ENCODE data around the gene CHID1.

DNA sequence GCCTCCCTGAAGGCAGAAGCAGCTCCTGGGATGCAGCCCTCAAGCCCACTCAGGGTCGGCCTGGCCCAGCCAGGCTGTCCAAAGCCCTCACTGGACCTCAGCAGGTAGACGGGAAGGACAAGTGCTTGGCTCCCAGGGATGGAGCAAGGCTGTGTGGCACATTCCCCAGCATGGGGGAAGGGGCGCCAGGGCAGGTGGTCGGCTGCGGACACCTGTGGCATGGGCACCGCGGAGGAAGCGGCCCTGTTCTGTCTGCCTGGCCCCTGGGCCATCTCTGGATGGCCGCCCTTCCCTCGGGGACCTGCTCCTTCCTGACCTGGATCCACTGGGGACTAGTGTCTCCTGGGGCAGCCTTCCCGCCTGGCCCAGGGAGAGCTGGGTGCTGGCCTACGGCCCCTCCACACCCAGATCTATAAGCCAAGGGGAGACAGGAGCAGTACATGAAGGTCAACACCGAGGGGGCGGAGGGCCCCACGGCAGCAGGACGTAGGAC, 26.0 kb downstream of the CHID1 start:
- TF ChIP-seq, protein P1, sequence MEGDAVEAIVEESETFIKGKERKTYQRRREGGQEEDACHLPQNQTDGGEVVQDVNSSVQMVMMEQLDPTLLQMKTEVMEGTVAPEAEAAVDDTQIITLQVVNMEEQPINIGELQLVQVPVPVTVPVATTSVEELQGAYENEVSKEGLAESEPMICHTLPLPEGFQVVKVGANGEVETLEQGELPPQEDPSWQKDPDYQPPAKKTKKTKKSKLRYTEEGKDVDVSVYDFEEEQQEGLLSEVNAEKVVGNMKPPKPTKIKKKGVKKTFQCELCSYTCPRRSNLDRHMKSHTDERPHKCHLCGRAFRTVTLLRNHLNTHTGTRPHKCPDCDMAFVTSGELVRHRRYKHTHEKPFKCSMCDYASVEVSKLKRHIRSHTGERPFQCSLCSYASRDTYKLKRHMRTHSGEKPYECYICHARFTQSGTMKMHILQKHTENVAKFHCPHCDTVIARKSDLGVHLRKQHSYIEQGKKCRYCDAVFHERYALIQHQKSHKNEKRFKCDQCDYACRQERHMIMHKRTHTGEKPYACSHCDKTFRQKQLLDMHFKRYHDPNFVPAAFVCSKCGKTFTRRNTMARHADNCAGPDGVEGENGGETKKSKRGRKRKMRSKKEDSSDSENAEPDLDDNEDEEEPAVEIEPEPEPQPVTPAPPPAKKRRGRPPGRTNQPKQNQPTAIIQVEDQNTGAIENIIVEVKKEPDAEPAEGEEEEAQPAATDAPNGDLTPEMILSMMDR (conservative IDR thresholded peaks at IDR 0.05; ENCODE audit: low read length), result no peak
- TF ChIP-seq EZH2phosphoT487 (IDR thresholded peaks at IDR 0.05; ENCODE audit: borderline replicate concordance), result no peak
